Retinal pigment epithelial cell (primary cell): ENCODE measurements around the gene DNHD1.

Experiments used
- DNase-seq: peaks from one replicate; pipeline ENCODE4 v3.0.0-alpha.2; 2010; ENCODE audit warnings: low read depth
- H3K4me3 ChIP-seq: 2 replicates; pipeline ENCODE4 v1.5.1; 2011; ENCODE audit warnings: mild to moderate bottlenecking, low read length, control low read depth, moderate library complexity
- TF ChIP-seq, protein P1 (sequence below): conservative IDR thresholded peaks from 2 replicates; pipeline ENCODE4 v1.5.1; 2011; ENCODE audit warnings: low read depth, low read length, control low read depth, inconsistent platforms

DNHD1 gene

DNA sequence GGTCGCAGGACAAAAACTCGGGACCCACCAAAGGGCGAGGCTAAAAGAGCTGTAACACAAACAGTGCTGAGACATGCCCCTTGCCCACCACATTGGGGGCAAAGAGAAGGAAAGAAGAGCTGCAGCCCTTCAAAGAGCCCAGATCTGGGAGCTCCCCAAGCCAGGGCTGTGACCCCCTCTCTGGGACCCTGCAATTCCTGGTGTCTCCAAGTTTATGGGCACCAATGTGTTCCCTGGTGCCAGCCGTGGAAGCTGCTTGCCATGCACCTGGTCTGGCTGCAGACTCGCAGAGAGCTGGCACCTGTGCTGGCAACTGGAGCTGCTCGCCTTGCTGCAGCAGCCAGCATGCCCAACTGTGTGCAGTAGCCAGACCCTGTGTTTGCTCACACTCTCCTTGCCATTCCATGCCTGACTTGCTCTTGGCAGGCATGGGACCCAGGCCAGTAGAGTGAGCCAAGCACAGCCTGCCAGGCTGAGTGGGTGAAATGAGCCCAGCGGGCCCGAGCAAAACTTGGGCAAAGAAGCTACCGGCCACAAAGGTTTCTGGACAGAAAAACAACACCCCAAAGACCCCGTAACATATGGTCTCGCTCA lies 90.4 kb downstream of the DNHD1 start:
- H3K4me3 ChIP-seq = no peak overlapping the region
- DNase-seq = no peak
- TF ChIP-seq, protein P1, sequence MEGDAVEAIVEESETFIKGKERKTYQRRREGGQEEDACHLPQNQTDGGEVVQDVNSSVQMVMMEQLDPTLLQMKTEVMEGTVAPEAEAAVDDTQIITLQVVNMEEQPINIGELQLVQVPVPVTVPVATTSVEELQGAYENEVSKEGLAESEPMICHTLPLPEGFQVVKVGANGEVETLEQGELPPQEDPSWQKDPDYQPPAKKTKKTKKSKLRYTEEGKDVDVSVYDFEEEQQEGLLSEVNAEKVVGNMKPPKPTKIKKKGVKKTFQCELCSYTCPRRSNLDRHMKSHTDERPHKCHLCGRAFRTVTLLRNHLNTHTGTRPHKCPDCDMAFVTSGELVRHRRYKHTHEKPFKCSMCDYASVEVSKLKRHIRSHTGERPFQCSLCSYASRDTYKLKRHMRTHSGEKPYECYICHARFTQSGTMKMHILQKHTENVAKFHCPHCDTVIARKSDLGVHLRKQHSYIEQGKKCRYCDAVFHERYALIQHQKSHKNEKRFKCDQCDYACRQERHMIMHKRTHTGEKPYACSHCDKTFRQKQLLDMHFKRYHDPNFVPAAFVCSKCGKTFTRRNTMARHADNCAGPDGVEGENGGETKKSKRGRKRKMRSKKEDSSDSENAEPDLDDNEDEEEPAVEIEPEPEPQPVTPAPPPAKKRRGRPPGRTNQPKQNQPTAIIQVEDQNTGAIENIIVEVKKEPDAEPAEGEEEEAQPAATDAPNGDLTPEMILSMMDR = no peak

- H3K4me3 ChIP-seq = no peak overlapping the region
- DNase-seq = no peak
- TF ChIP-seq, protein P1 = no peak
Observed at GRCh38 chr11:6588018-6588417, 90.9 kb downstream of the DNHD1 start.

- no peak overlapping the region for H3K4me3 ChIP-seq
- TF ChIP-seq, protein P1 = no peak
- no peak for DNase-seq
Observed at GRCh38 chr11:6594142-6594768, 97.2 kb downstream of the DNHD1 start.

- TF ChIP-seq, protein P1 = no peak
- no peak for DNase-seq
- H3K4me3 ChIP-seq = no peak overlapping the region
Observed at GRCh38 chr11:6596239-6596877, 99.3 kb downstream of the DNHD1 start.

DNA sequence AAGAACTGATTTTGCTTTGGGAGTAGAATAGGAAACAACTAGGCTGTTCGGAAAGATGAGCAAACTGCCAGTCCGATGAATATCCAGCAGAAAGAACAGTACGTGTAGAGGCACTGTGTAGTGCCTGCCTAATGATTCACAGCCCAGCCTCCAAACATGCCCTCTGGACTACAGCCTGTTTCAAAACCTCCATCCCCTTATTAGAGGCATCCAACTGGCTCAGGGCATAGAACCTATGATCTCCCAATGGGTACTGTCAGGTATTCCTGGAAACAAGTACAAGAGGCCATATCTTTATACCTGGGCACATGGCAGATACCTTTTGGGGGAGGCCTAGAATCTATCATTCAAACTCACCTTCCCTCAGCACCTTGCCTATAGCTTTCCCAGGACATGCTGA lies 101.5 kb downstream of the DNHD1 start:
- H3K4me3 ChIP-seq = no peak overlapping the region
- TF ChIP-seq, protein P1 = no peak
- DNase-seq = no peak

GRCh38 chr11:6599449-6599848 lies 102.4 kb downstream of the DNHD1 start:
- TF ChIP-seq, protein P1 = no peak
- DNase-seq = no peak
- H3K4me3 ChIP-seq = no peak overlapping the region
